ENCODE measurements around the gene PAPPA2. TPM values are rescaled to one million over a fixed set of nuclear protein-coding genes. Genes with fewer than 3 reads are reported as not detected.

PAPPA2 gene
- total and polyA plus RNA-seq, 9 of the 15 experiments (the other 6 are each of a cell fraction or from before 2014, with no cell fraction given), result 0.01 to 0.15 (median 0.05) TPM; not detected in 2

DNA sequence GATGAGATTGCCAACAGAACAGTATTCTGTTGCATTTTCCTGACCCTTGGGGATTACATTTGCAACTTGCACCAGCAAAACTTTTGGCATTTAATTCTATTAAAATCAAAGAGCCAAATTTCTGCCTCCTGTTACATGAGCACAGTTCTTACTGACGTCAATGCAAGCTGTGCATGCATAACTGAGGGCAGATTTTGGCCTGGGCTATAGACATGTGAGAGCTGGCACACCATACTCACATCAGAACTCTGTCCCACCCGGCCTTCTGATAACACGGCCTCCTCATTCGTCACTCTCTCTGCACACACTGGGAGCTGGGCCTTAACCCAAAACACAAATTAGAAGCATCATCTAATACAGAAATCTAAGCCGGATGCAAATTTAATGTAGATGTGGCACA is 31.5 kb downstream of the PAPPA2 start (continued):
- TF ChIP-seq, protein P1, sequence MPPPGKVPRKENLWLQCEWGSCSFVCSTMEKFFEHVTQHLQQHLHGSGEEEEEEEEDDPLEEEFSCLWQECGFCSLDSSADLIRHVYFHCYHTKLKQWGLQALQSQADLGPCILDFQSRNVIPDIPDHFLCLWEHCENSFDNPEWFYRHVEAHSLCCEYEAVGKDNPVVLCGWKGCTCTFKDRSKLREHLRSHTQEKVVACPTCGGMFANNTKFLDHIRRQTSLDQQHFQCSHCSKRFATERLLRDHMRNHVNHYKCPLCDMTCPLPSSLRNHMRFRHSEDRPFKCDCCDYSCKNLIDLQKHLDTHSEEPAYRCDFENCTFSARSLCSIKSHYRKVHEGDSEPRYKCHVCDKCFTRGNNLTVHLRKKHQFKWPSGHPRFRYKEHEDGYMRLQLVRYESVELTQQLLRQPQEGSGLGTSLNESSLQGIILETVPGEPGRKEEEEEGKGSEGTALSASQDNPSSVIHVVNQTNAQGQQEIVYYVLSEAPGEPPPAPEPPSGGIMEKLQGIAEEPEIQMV (tag; conservative IDR thresholded peaks at IDR 0.05; ENCODE audit: low read depth), result no peak
- TF ChIP-seq ZNF197 (CRISPR knock-in tag; IDR thresholded peaks at IDR 0.05; ENCODE audit: low read depth) (no peak), IRF2 (CRISPR knock-in tag; IDR thresholded peaks at IDR 0.05) (no peak), TFAP4 (CRISPR knock-in tag; IDR thresholded peaks at IDR 0.05; ENCODE audit: borderline replicate concordance) (no peak), FOS (IDR thresholded peaks at IDR 0.05; ENCODE audit: extremely low read depth, insufficient read length) (no peak)
- TF ChIP-seq, protein P2, sequence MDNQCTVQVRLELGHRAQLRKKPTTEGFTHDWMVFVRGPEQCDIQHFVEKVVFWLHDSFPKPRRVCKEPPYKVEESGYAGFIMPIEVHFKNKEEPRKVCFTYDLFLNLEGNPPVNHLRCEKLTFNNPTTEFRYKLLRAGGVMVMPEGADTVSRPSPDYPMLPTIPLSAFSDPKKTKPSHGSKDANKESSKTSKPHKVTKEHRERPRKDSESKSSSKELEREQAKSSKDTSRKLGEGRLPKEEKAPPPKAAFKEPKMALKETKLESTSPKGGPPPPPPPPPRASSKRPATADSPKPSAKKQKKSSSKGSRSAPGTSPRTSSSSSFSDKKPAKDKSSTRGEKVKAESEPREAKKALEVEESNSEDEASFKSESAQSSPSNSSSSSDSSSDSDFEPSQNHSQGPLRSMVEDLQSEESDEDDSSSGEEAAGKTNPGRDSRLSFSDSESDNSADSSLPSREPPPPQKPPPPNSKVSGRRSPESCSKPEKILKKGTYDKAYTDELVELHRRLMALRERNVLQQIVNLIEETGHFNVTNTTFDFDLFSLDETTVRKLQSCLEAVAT (IDR thresholded peaks at IDR 0.05), result no peak

DNA sequence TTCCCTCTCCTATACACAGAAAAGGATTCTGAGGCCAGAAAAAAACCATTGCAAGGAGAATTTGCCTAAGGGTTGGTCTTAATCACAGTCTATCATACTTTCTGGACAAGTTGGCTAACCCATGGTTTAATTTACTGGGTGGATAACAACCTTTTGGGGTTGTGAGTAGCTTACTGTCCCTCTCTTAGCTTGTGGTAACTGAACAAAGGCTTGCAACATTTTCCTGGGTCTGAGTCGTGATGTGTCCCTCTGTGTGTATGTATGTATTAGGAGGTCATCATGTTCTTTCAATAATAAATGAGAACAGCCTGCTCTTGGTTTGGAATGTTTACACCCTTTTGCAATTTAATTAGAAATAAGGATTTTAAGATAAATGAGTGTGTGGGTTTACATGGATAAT is 36.7 kb downstream of the PAPPA2 start:
- Histone ChIP-seq H3K4me1 (replicated peaks in 1 of 2; ENCODE audit: control insufficient read depth in 2 of 2, insufficient read depth in 2 of 2, low read length in 2 of 2) (no peaks in the 10 kb centered on the region), H3K36me3 (ENCODE audit: control insufficient read depth, insufficient read depth, low read length) (no peaks in the 10 kb centered on the region), H3K27ac (ENCODE audit: extremely low read depth, low read depth, low read length) (no peak overlapping the region), H3K79me2 (ENCODE audit: control insufficient read depth, insufficient read depth, low read length) (no peaks in the 10 kb centered on the region), H3K9me3 (replicated peaks; ENCODE audit: control insufficient read depth, insufficient read depth, low read depth, low read length) (no peaks in the 10 kb centered on the region), H2AFZ (ENCODE audit: low read depth, low read length) (no peak overlapping the region), H3K4me2 (ENCODE audit: insufficient read depth, low read length) (no peak overlapping the region), H4K20me1 (replicated peaks; ENCODE audit: control insufficient read depth, insufficient read depth, low read length) (no peaks in the 10 kb centered on the region), H3K9ac (ENCODE audit: insufficient read depth in 1 of 2, low read depth in 2 of 2, low read length in 2 of 2) (no peak overlapping the region), H3K4me3 (no peak overlapping the region), H3K27me3 (ENCODE audit: control insufficient read depth in 2 of 2, insufficient read depth in 2 of 2, low read length in 2 of 2) (no peaks in the 10 kb centered on the region), H3K9me1 (ENCODE audit: control insufficient read depth, insufficient read depth, low read length) (no peaks in the 10 kb centered on the region)
- no peak for ATAC-seq
- intact Hi-C loops (cut with micrococcal nuclease), result no loop called here
- POLR2A ChIA-PET, result no interaction called here
- FAIRE-seq, result no peak
- DNase-seq (ENCODE audit: extremely low read depth in 1 of 4, low spot score in 3 of 4), result no peak
- TF ChIP-seq SLC30A9 (CRISPR knock-in tag; IDR thresholded peaks at IDR 0.05) (no peak), ZNF780A (CRISPR knock-in tag; IDR thresholded peaks at IDR 0.05) (no peak), HIVEP1 (CRISPR knock-in tag; IDR thresholded peaks at IDR 0.05) (no peak), FOXJ3 (CRISPR knock-in tag; IDR thresholded peaks at IDR 0.05) (no peak), ZNF140 (CRISPR knock-in tag; IDR thresholded peaks at IDR 0.05) (no peak), ZBED1 (IDR thresholded peaks at IDR 0.05) (no peak), FOXP4 (CRISPR knock-in tag; IDR thresholded peaks at IDR 0.05; ENCODE audit: borderline replicate concordance) (no peak)
- in situ Hi-C loops (cut with MboI), result no loop called here
- CTCF ChIA-PET (ENCODE audit: low intra/inter-chr PET ratio), result no interaction called here
- no TSS peak for BruUV-seq (replicated peaks)
- 0% methylated on average over 1 of the region's 1 CpG for WGBS (ENCODE audit: insufficient coverage, low coverage, missing lambda C conversion rate)
